ENCODE data around the gene EYA2. TPM values are rescaled to one million over a fixed set of nuclear protein-coding genes. Genes with fewer than 3 reads are reported as not detected.

EYA2 gene
- total RNA-seq, 1 donor from 2014 or later, result 8.1 TPM

DNA sequence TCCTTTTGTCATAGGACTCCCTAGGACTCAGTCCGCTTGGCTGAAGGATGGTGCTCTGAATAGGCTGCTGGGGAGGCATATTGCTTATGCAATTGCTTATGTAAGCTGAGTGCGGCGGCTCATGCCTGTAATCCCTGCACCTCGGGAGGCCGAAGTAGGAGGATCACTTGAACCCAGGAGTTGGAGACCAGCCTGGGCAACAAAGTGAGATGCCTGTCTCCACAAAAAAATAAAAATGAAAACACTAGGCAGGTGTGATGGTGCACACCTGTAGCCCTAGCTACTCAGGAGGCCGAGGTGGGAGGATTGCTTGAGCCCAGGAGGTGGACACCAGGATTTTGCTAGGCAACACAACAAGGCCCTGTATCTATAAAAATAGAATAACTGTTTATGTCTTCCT lies 81.3 kb downstream of the EYA2 start:
- Histone ChIP-seq H3K36me3 (no peaks in the 10 kb centered on the region), H3K9me3 (no peaks in the 10 kb centered on the region), H3K4me1 (peaks cover 6% of the 10 kb centered on the region), H3K4me3 (no peak overlapping the region), H3K27me3 (no peaks in the 10 kb centered on the region), H3K27ac (no peak overlapping the region)
- no peak for DNase-seq (ENCODE audit: extremely low spot score in 2 of 2)
- TF ChIP-seq, protein P1, sequence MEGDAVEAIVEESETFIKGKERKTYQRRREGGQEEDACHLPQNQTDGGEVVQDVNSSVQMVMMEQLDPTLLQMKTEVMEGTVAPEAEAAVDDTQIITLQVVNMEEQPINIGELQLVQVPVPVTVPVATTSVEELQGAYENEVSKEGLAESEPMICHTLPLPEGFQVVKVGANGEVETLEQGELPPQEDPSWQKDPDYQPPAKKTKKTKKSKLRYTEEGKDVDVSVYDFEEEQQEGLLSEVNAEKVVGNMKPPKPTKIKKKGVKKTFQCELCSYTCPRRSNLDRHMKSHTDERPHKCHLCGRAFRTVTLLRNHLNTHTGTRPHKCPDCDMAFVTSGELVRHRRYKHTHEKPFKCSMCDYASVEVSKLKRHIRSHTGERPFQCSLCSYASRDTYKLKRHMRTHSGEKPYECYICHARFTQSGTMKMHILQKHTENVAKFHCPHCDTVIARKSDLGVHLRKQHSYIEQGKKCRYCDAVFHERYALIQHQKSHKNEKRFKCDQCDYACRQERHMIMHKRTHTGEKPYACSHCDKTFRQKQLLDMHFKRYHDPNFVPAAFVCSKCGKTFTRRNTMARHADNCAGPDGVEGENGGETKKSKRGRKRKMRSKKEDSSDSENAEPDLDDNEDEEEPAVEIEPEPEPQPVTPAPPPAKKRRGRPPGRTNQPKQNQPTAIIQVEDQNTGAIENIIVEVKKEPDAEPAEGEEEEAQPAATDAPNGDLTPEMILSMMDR (IDR thresholded peaks at IDR 0.05), result no peak
- intact Hi-C loops (cut with DNase I), result no loop called here

DNA sequence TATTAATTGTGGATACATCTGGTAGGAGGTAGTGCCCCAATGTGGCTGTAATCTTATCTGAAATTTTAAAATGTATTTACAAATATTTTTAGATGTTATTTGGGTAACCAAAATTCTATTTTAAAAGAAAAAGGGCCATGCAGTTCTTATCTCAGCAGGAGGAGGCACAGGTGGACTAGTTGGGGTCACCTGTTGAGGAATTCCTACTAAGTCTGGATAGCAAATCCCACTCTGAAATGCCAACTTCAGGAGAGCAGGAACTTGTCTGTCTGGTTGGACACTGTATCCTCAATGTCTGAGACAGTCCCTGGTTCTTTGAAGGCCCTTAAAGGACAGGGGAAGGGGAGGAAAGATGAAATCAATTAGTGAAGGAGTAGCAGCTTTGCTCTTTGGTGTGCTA lies 82.6 kb downstream of the EYA2 start:
- Histone ChIP-seq H3K27ac (no peak overlapping the region), H3K36me3 (no peaks in the 10 kb centered on the region), H3K4me1 (no peaks in the 10 kb centered on the region), H3K9me3 (no peaks in the 10 kb centered on the region), H3K4me3 (no peak overlapping the region), H3K27me3 (no peaks in the 10 kb centered on the region)
- TF ChIP-seq POLR2A (IDR thresholded peaks at IDR 0.05) (no peak), POLR2AphosphoS5 (IDR thresholded peaks at IDR 0.05; ENCODE audit: insufficient read depth in 1 of 2, low read depth in 1 of 2) (no peak)
- TF ChIP-seq, protein P1 (IDR thresholded peaks at IDR 0.05), result no peak
- intact Hi-C loops (cut with DNase I), result no loop called here
- DNase-seq (ENCODE audit: extremely low spot score in 2 of 2), result no peak

DNA sequence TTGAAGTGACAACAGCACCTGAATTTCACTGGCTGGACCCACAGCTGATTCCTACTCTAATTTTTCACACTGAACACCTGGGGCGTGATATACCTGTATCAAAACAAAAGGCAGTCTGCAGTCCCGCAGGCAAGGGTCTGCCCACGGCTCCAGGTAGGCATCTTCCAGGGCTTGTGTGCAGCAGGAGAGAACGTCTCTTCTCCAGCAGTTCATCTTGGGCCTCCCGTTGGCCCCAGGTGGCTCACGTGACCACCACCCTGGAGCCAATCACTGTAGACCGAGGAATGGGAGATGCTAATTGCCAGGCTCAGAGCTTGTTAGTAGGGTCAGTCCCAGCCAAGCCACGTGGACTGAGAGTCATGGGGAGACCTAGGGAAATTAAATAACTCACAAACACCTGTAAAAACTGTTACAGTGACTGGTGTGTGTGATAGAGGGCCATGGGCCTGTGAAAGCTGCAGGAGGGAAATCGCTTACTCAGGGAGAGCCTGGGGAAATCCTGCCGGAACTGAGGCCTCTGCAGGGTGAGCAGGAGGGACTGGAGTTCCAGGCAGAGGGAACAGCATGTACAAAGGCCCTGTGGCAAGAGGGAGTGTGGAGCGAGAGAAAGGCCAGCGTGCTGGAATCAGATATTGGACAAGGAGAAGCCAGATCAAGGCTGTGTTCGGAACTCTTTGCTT lies 83.4 kb downstream of the EYA2 start:
- Histone ChIP-seq H3K27ac (no peak overlapping the region), H3K9me3 (no peaks in the 10 kb centered on the region), H3K4me3 (no peak overlapping the region), H3K27me3 (no peaks in the 10 kb centered on the region), H3K36me3 (no peaks in the 10 kb centered on the region), H3K4me1 (no peaks in the 10 kb centered on the region)
- TF ChIP-seq, protein P1 (IDR thresholded peaks at IDR 0.05), result no peak
- TF ChIP-seq POLR2AphosphoS5 (IDR thresholded peaks at IDR 0.05; ENCODE audit: insufficient read depth in 1 of 2, low read depth in 1 of 2) (no peak), POLR2A (IDR thresholded peaks at IDR 0.05) (no peak)
- no peak for DNase-seq (ENCODE audit: extremely low spot score in 2 of 2)
- intact Hi-C loops (cut with DNase I), result no loop called here

DNA sequence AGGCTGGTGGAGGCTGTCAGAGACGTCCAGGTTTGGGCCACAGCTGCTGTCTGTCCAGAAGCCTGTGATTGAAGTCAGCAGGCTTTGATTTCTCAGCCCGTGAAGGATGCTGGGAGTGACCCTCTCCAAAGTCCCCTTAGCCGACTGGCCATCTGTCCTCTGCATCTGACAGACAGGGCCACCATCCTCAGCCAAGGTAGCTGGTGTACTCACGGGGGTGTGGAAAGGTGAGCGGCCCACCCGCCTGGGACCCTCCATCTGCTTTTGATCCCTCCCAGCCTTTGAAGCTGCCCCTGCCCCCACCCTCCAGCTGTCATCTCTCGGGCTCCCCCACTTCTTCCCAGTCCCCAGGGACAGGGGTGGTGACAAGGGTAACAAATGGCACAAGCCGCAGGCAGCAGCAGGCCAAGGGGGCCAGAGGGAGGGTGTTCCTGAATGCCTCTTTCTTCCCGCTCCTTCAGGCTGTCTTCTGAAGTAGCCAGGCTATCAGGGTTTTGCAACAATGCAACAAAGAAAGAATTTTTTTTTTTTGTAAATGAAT lies 84.4 kb downstream of the EYA2 start:
- H3K36me3 ChIP-seq, result no peaks in the 10 kb centered on the region
- no peaks in the 10 kb centered on the region for H3K9me3 ChIP-seq
- intact Hi-C loops (cut with DNase I), result no loop called here
- no peaks in the 10 kb centered on the region for H3K4me1 ChIP-seq
- no peak for DNase-seq (ENCODE audit: extremely low spot score in 2 of 2)
- TF ChIP-seq, protein P1 (IDR thresholded peaks at IDR 0.05), result no peak
- TF ChIP-seq POLR2A (IDR thresholded peaks at IDR 0.05), result no peak
- no peak for TF ChIP-seq POLR2AphosphoS5 (IDR thresholded peaks at IDR 0.05; ENCODE audit: insufficient read depth in 1 of 2, low read depth in 1 of 2)
- no peak overlapping the region for H3K27ac ChIP-seq
- H3K27me3 ChIP-seq, result no peaks in the 10 kb centered on the region
- no peak overlapping the region for H3K4me3 ChIP-seq

DNA sequence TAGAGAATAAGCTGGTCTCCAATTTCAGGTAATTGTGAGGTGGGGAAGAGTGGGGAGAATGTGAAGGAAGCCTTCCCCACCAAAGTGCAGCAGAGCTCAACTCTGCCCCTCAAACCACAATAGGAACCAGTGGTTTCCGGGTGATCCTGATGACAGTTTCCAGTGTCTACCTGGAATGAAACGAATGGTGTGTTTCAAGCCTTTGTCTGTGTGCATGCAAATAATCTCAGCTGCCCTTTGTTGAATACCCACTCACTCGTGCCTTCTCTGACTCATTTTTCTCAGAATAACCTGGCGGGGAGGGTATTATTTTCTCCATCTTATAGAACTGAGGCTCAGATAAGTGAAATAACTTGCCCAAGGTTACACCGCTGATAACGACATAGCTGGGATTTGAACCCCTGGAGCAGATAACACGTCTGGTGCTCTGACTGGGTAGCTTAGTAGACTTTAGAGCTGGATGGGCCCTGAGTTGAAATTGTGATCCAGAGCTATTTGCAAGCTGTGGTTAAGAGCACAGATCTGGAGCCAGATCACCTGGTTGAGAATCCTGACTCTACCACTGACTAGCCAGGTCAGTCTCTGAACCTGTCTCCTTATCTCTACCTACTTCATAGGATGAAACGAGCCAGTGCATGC lies 85.1 kb downstream of the EYA2 start:
- no peak overlapping the region for H3K4me3 ChIP-seq
- no peaks in the 10 kb centered on the region for H3K9me3 ChIP-seq
- H3K36me3 ChIP-seq, result no peaks in the 10 kb centered on the region
- H3K27me3 ChIP-seq, result no peaks in the 10 kb centered on the region
- H3K4me1 ChIP-seq, result no peaks in the 10 kb centered on the region
- TF ChIP-seq POLR2AphosphoS5 (IDR thresholded peaks at IDR 0.05; ENCODE audit: insufficient read depth in 1 of 2, low read depth in 1 of 2) (no peak), POLR2A (IDR thresholded peaks at IDR 0.05) (no peak)
- TF ChIP-seq, protein P1 (IDR thresholded peaks at IDR 0.05), result no peak
- DNase-seq (ENCODE audit: extremely low spot score in 2 of 2), result no peak
- intact Hi-C loops (cut with DNase I), result no loop called here
- H3K27ac ChIP-seq, result no peak overlapping the region
